ENCODE measurements around the gene SRGAP1.

Gene SRGAP1

GRCh38 chr12:63941879-63942278 lies 97.4 kb downstream of the SRGAP1 start:
- Histone ChIP-seq H3K27ac (ENCODE audit: low read depth, low read length) (no peak overlapping the region), H2AK5ac (ENCODE audit: low read length) (no peak overlapping the region), H3K36me3 (ENCODE audit: control insufficient read depth in 1 of 2, insufficient read depth in 2 of 2, low read length in 2 of 2) (no peaks in the 10 kb centered on the region), H2BK5ac (ENCODE audit: low read depth, low read length, poor library complexity) (no peak overlapping the region), H3K9ac (ENCODE audit: low read length) (no peak overlapping the region), H3K18ac (ENCODE audit: low read length) (no peak overlapping the region), H3K27me3 (ENCODE audit: insufficient read depth, low read length) (no peaks in the 10 kb centered on the region), H3K9me3 (ENCODE audit: insufficient read depth, low read depth, low read length) (no peaks in the 10 kb centered on the region), H3K4me3 (ENCODE audit: low read depth, low read length) (no peak overlapping the region), H3K23ac (ENCODE audit: low read length) (no peak overlapping the region), H4K91ac (ENCODE audit: low read depth, low read length) (no peak overlapping the region), H2BK120ac (ENCODE audit: insufficient read depth, low read length, poor library complexity) (no peak overlapping the region), H3K4me1 (ENCODE audit: control insufficient read depth in 1 of 2, insufficient read depth in 2 of 2, low read length in 2 of 2) (peaks cover 0 to 6% of the 10 kb centered on the region in 2 experiments), H2BK12ac (ENCODE audit: low read length) (no peak overlapping the region), H3K4me2 (ENCODE audit: low read length) (no peak overlapping the region), H4K8ac (ENCODE audit: low read depth, low read length) (no peak overlapping the region), H4K12ac (ENCODE audit: low read depth, low read length) (no peak overlapping the region), H3K79me2 (ENCODE audit: control insufficient read depth, insufficient read depth, low read length, poor library complexity) (no peaks in the 10 kb centered on the region), H2AFZ (ENCODE audit: insufficient read depth, low read length, poor library complexity) (no peak overlapping the region), H3K4ac (ENCODE audit: low read depth, low read length) (no peak overlapping the region), H3K79me1 (ENCODE audit: low read length) (no peaks in the 10 kb centered on the region), H3K14ac (ENCODE audit: low read length) (no peak overlapping the region)
- DNase-seq, result no peak

- WGBS (ENCODE audit: extremely low coverage, insufficient coverage, insufficient read length), result no CpG with 5 or more reads among the region's 9 CpGs
Observed at GRCh38 chr12:63942464-63943241, 98.2 kb downstream of the SRGAP1 start.

GRCh38 chr12:63944034-63944579 lies 99.6 kb downstream of the SRGAP1 start:
- no peak overlapping the region for H2BK12ac ChIP-seq (ENCODE audit: low read length)
- no peaks in the 10 kb centered on the region for H3K27me3 ChIP-seq (ENCODE audit: insufficient read depth, low read length)
- no peaks in the 10 kb centered on the region for H3K9me3 ChIP-seq (ENCODE audit: insufficient read depth, low read depth, low read length)
- H3K4me1 ChIP-seq (ENCODE audit: control insufficient read depth in 1 of 2, insufficient read depth in 2 of 2, low read length in 2 of 2), result peaks cover 0 to 6% of the 10 kb centered on the region in 2 experiments
- no peak overlapping the region for H3K14ac ChIP-seq (ENCODE audit: low read length)
- no peak overlapping the region for H3K9ac ChIP-seq (ENCODE audit: low read length)
- no CpG with 5 or more reads among the region's 2 CpGs for WGBS (ENCODE audit: extremely low coverage, insufficient coverage, insufficient read length)
- no peak overlapping the region for H2BK5ac ChIP-seq (ENCODE audit: low read depth, low read length, poor library complexity)
- H2AK5ac ChIP-seq (ENCODE audit: low read length), result no peak overlapping the region
- no peak overlapping the region for H3K4ac ChIP-seq (ENCODE audit: low read depth, low read length)
- H2BK120ac ChIP-seq (ENCODE audit: insufficient read depth, low read length, poor library complexity), result no peak overlapping the region
- H4K91ac ChIP-seq (ENCODE audit: low read depth, low read length), result no peak overlapping the region
- no peak overlapping the region for H4K12ac ChIP-seq (ENCODE audit: low read depth, low read length)
- H3K79me2 ChIP-seq (ENCODE audit: control insufficient read depth, insufficient read depth, low read length, poor library complexity), result no peaks in the 10 kb centered on the region
- no peaks in the 10 kb centered on the region for H3K36me3 ChIP-seq (ENCODE audit: control insufficient read depth in 1 of 2, insufficient read depth in 2 of 2, low read length in 2 of 2)
- no peak overlapping the region for H3K4me2 ChIP-seq (ENCODE audit: low read length)
- H3K18ac ChIP-seq (ENCODE audit: low read length), result no peak overlapping the region
- H3K79me1 ChIP-seq (ENCODE audit: low read length), result no peaks in the 10 kb centered on the region
- H4K8ac ChIP-seq (ENCODE audit: low read depth, low read length), result no peak overlapping the region
- H2AFZ ChIP-seq (ENCODE audit: insufficient read depth, low read length, poor library complexity), result no peak overlapping the region
- H3K27ac ChIP-seq (ENCODE audit: low read depth, low read length), result no peak overlapping the region
- H3K4me3 ChIP-seq (ENCODE audit: low read depth, low read length), result no peak overlapping the region
- no peak overlapping the region for H3K23ac ChIP-seq (ENCODE audit: low read length)
- DNase-seq, result no peak

More at GRCh38 chr12:63942464-63943241, 98.2 kb downstream of the SRGAP1 start:
- no peak for DNase-seq
- Histone ChIP-seq H3K18ac (ENCODE audit: low read length) (no peak overlapping the region), H4K12ac (ENCODE audit: low read depth, low read length) (no peak overlapping the region), H3K27me3 (ENCODE audit: insufficient read depth, low read length) (no peaks in the 10 kb centered on the region), H2AK5ac (ENCODE audit: low read length) (no peak overlapping the region), H3K4me1 (ENCODE audit: control insufficient read depth in 1 of 2, insufficient read depth in 2 of 2, low read length in 2 of 2) (peaks cover 0 to 6% of the 10 kb centered on the region in 2 experiments), H4K91ac (ENCODE audit: low read depth, low read length) (no peak overlapping the region), H2BK120ac (ENCODE audit: insufficient read depth, low read length, poor library complexity) (no peak overlapping the region), H3K27ac (ENCODE audit: low read depth, low read length) (no peak overlapping the region), H3K4ac (ENCODE audit: low read depth, low read length) (no peak overlapping the region), H4K8ac (ENCODE audit: low read depth, low read length) (no peak overlapping the region), H2BK12ac (ENCODE audit: low read length) (no peak overlapping the region), H3K14ac (ENCODE audit: low read length) (no peak overlapping the region), H3K9me3 (ENCODE audit: insufficient read depth, low read depth, low read length) (no peaks in the 10 kb centered on the region), H3K79me1 (ENCODE audit: low read length) (no peaks in the 10 kb centered on the region), H3K9ac (ENCODE audit: low read length) (no peak overlapping the region), H3K4me3 (ENCODE audit: low read depth, low read length) (no peak overlapping the region), H3K4me2 (ENCODE audit: low read length) (no peak overlapping the region), H2BK5ac (ENCODE audit: low read depth, low read length, poor library complexity) (no peak overlapping the region), H3K36me3 (ENCODE audit: control insufficient read depth in 1 of 2, insufficient read depth in 2 of 2, low read length in 2 of 2) (no peaks in the 10 kb centered on the region), H3K79me2 (ENCODE audit: control insufficient read depth, insufficient read depth, low read length, poor library complexity) (no peaks in the 10 kb centered on the region), H3K23ac (ENCODE audit: low read length) (no peak overlapping the region), H2AFZ (ENCODE audit: insufficient read depth, low read length, poor library complexity) (no peak overlapping the region)

GRCh38 chr12:63944586-63945228 lies 100.2 kb downstream of the SRGAP1 start:
- Histone ChIP-seq H3K4ac (ENCODE audit: low read depth, low read length) (no peak overlapping the region), H2BK5ac (ENCODE audit: low read depth, low read length, poor library complexity) (no peak overlapping the region), H3K23ac (ENCODE audit: low read length) (no peak overlapping the region), H2BK12ac (ENCODE audit: low read length) (no peak overlapping the region), H3K4me2 (ENCODE audit: low read length) (no peak overlapping the region), H2AFZ (ENCODE audit: insufficient read depth, low read length, poor library complexity) (no peak overlapping the region), H3K36me3 (ENCODE audit: control insufficient read depth in 1 of 2, insufficient read depth in 2 of 2, low read length in 2 of 2) (no peaks in the 10 kb centered on the region), H3K4me3 (ENCODE audit: low read depth, low read length) (no peak overlapping the region), H3K79me1 (ENCODE audit: low read length) (no peaks in the 10 kb centered on the region), H3K14ac (ENCODE audit: low read length) (no peak overlapping the region), H3K9ac (ENCODE audit: low read length) (peak overlapping the region; percentile 71), H3K27ac (ENCODE audit: low read depth, low read length) (no peak overlapping the region), H2BK120ac (ENCODE audit: insufficient read depth, low read length, poor library complexity) (no peak overlapping the region), H3K18ac (ENCODE audit: low read length) (no peak overlapping the region), H3K4me1 (ENCODE audit: control insufficient read depth in 1 of 2, insufficient read depth in 2 of 2, low read length in 2 of 2) (peaks cover 0 to 6% of the 10 kb centered on the region in 2 experiments), H2AK5ac (ENCODE audit: low read length) (no peak overlapping the region), H3K79me2 (ENCODE audit: control insufficient read depth, insufficient read depth, low read length, poor library complexity) (no peaks in the 10 kb centered on the region), H4K8ac (ENCODE audit: low read depth, low read length) (no peak overlapping the region), H4K91ac (ENCODE audit: low read depth, low read length) (no peak overlapping the region), H3K9me3 (ENCODE audit: insufficient read depth, low read depth, low read length) (no peaks in the 10 kb centered on the region), H3K27me3 (ENCODE audit: insufficient read depth, low read length) (no peaks in the 10 kb centered on the region), H4K12ac (ENCODE audit: low read depth, low read length) (no peak overlapping the region)
- no peak for DNase-seq
- WGBS (ENCODE audit: extremely low coverage, insufficient coverage, insufficient read length), result no CpG with 5 or more reads among the region's 5 CpGs
